CD14-positive monocyte (primary cell): ENCODE data around the gene SGK2. TPM values are rescaled to one million over a fixed set of nuclear protein-coding genes. Genes with fewer than 3 reads are reported as not detected.
A peak's percentile ranks its signal among the peaks of the same experiment; 100 is the strongest.

ENCODE experiments used
- DNase-seq, 3 donors: peaks; one replicate each; pipeline ENCODE4 v3.0.0-alpha.2; 2011 to 2022
- H2AFZ ChIP-seq: 2 replicates; pipeline ENCODE4 v1.6.0; 2012; ENCODE audit warnings: mild to moderate bottlenecking, low read depth, low read length, inconsistent platforms; ENCODE audit not compliant: insufficient read depth, poor library complexity, severe bottlenecking
- H3K27ac ChIP-seq, 2 donors: 1 replicate in 1 of 2; 2 replicates in 1 of 2; pipeline ENCODE4 v1.5.1; 2012 to 2013; ENCODE audit warnings: low read length in 2 of 2, control low read depth in 1 of 2, inconsistent platforms in 1 of 2, low read depth in 1 of 2, mild to moderate bottlenecking in 1 of 2
- H3K27me3 ChIP-seq, 2 donors: one replicate each; pipeline versions ENCODE4 v1.6.0 to v1.6.1; 2011 to 2013; ENCODE audit warnings: low read length in 2 of 2; ENCODE audit not compliant: control insufficient read depth in 2 of 2, insufficient read depth in 2 of 2
- H3K36me3 ChIP-seq, 2 donors: replicated peaks in 1 of 2; 1 replicate in 1 of 2; 2 replicates in 1 of 2; pipeline versions ENCODE4 v1.5.1 to v1.6.1; 2012 to 2013; ENCODE audit warnings: low read length in 2 of 2, control low read depth in 1 of 2, inconsistent platforms in 1 of 2, mild to moderate bottlenecking in 1 of 2; ENCODE audit not compliant: insufficient read depth in 2 of 2, control insufficient read depth in 1 of 2
- H3K4me1 ChIP-seq, 2 donors: 1 replicate in 1 of 2; 2 replicates in 1 of 2; pipeline versions ENCODE4 v1.5.1 to v1.6.1; 2012 to 2013; ENCODE audit warnings: low read length in 2 of 2, control low read depth in 1 of 2, inconsistent platforms in 1 of 2, mild to moderate bottlenecking in 1 of 2, moderate library complexity in 1 of 2; ENCODE audit not compliant: insufficient read depth in 2 of 2, control insufficient read depth in 1 of 2
- H3K4me2 ChIP-seq: replicated peaks from 2 replicates; pipeline ENCODE3; 2012; ENCODE audit warnings: low read length, moderate library complexity, mild to moderate bottlenecking; ENCODE audit not compliant: poor library complexity, severe bottlenecking; ENCODE audit errors: extremely low read depth
- H3K4me3 ChIP-seq, 3 experiments: fragments of 200-600 bp in 1 of 3; sonication (generic) in 1 of 3; replicated peaks in 1 of 3; 1 replicate in 2 of 3; 2 replicates in 1 of 3; pipeline ENCODE4 v1.5.1; 2011 to 2013; ENCODE audit warnings: low read length in 3 of 3, mild to moderate bottlenecking in 3 of 3, control low read depth in 2 of 3, low read depth in 2 of 3, inconsistent platforms in 1 of 3, moderate library complexity in 1 of 3
- H3K79me2 ChIP-seq: 2 replicates; pipeline ENCODE4 v1.6.0; 2012; ENCODE audit warnings: mild to moderate bottlenecking, control low read depth, inconsistent platforms, low read length, moderate library complexity; ENCODE audit not compliant: insufficient read depth
- H3K9ac ChIP-seq: 2 replicates; pipeline ENCODE4 v1.6.0; 2017; ENCODE audit warnings: low read length, mild to moderate bottlenecking; ENCODE audit not compliant: insufficient read depth, poor library complexity, severe bottlenecking
- H3K9me3 ChIP-seq, 2 donors: replicated peaks in 1 of 2; 1 replicate in 1 of 2; 2 replicates in 1 of 2; pipeline versions ENCODE4 v1.5.1 to v1.6.1; 2012 to 2013; ENCODE audit warnings: low read length in 2 of 2, control low read depth in 1 of 2; ENCODE audit not compliant: control insufficient read depth in 1 of 2, insufficient read depth in 1 of 2
- H4K20me1 ChIP-seq: 2 replicates; pipeline ENCODE4 v1.6.0; 2012; ENCODE audit warnings: mild to moderate bottlenecking, low read length, control low read depth, moderate library complexity; ENCODE audit not compliant: insufficient read depth
- H3K27ac Mint-ChIP-seq, 7 donors: one replicate each; pipeline ENCODE4 v1.8.0; 2020; ENCODE audit warnings: mild to moderate bottlenecking in 7 of 7, mixed read lengths in 7 of 7, moderate library complexity in 6 of 7, inconsistent platforms in 2 of 7
- H3K27me3 Mint-ChIP-seq, 3 donors: one replicate each; pipeline ENCODE4 v1.8.0; 2021 to 2022; ENCODE audit warnings: low read depth in 3 of 3, mild to moderate bottlenecking in 3 of 3, mixed read lengths in 3 of 3, moderate library complexity in 3 of 3, inconsistent platforms in 1 of 3
- H3K36me3 Mint-ChIP-seq, 2 donors: one replicate each; pipeline ENCODE4 v1.8.0; 2020; ENCODE audit warnings: mixed read lengths in 2 of 2, inconsistent platforms in 1 of 2, mild to moderate bottlenecking in 1 of 2
- H3K4me1 Mint-ChIP-seq: one replicate; pipeline ENCODE4 v1.8.0; 2020; ENCODE audit warnings: mild to moderate bottlenecking, mixed read lengths
- H3K4me3 Mint-ChIP-seq, 2 donors: one replicate each; pipeline ENCODE4 v1.8.0; 2020; ENCODE audit warnings: mild to moderate bottlenecking in 2 of 2, mixed read lengths in 2 of 2, moderate library complexity in 1 of 2
- H3K9me3 Mint-ChIP-seq, 7 donors: one replicate each; pipeline ENCODE4 v1.8.0; 2020 to 2022; ENCODE audit warnings: mixed read lengths in 7 of 7, mild to moderate bottlenecking in 6 of 7, moderate library complexity in 6 of 7, inconsistent platforms in 2 of 7
- CTCF ChIP-seq: fragments of 200-600 bp; IDR thresholded peaks from one replicate; pipeline ENCODE4 v1.8.0; 2022; ENCODE audit warnings: antibody characterized with exemption, mild to moderate bottlenecking
- WGBS: methylation state at CpG from one replicate; pipeline ENCODE4 v1.1.5; 2013; ENCODE audit warnings: missing lambda C conversion rate; ENCODE audit not compliant: insufficient coverage; 5-methylcytosine and 5-hydroxymethylcytosine counted together
- intact Hi-C, 2 donors: fragments of 100-400 bp; cut with micrococcal nuclease; formaldehyde crosslinking; loops; one replicate each; pipeline versions ENCODE4 v1.15.0 to v1.15.1; 2023
- polyA plus RNA-seq, 3 donors: library from polyadenylated mRNA; depleted of rRNA in 1 of 3; unstranded in 2 of 3; stranded (reverse) in 1 of 3; fragments of 300-500 nt in 2 of 3; fragments of >200 nt in 1 of 3; fragmentation: Illumina TruSeq in 2 of 3; gene quantifications; 1 replicate in 2 of 3; 2 replicates in 1 of 3; pipeline ENCODE4 v1.2.3, GENCODE V29; 2012 to 2021

The SGK2 gene
- polyA plus RNA-seq, 3 donors, result 0.17 TPM; not detected in 2

DNA sequence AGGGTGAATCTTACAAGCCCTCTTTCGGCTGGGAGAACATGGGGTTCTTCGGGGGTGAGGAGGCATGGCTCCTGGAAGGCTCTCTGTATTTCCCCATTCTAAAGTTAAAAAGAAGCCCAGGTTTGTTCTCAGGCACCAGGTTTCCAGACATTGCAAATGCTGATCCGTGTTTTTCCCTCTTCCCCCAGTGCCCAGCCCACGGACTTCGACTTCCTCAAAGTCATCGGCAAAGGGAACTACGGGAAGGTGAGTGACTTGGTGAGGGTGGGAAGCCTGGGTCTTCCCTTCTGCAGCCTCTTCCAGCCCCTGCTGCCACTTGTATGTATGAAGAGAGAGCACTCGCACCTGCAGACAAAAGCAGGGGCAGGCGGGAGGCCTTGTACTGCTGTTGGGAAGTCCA lies 8.7 kb downstream of the SGK2 start:
- no peaks in the 10 kb centered on the region for H3K4me1 ChIP-seq
- no peak overlapping the region for H2AFZ ChIP-seq
- peaks cover 6% of the 10 kb centered on the region for H3K4me1 Mint-ChIP-seq
- no peaks in the 10 kb centered on the region for H3K36me3 Mint-ChIP-seq
- H3K9me3 ChIP-seq, result no peaks in the 10 kb centered on the region
- H4K20me1 ChIP-seq, result no peaks in the 10 kb centered on the region
- H3K27me3 ChIP-seq, result no peaks in the 10 kb centered on the region
- intact Hi-C loops, result no loop called here
- no peaks in the 10 kb centered on the region for H3K9me3 Mint-ChIP-seq
- no peaks in the 10 kb centered on the region for H3K79me2 ChIP-seq
- H3K9ac ChIP-seq, result no peak overlapping the region
- no peak overlapping the region for H3K27ac ChIP-seq
- WGBS, result 100% methylated on average over 2 of the region's 9 CpGs
- no peak overlapping the region for H3K27ac Mint-ChIP-seq
- no peaks in the 10 kb centered on the region for H3K36me3 ChIP-seq
- peak in 1 of 3 donors; percentile 23 for DNase-seq
- no peak for TF ChIP-seq CTCF
- no peak overlapping the region for H3K4me3 Mint-ChIP-seq
- H3K4me2 ChIP-seq, result no peak overlapping the region
- H3K4me3 ChIP-seq, result no peak overlapping the region
- H3K27me3 Mint-ChIP-seq, result peaks cover 0 to 1% (median 1%) of the 10 kb centered on the region in 3 donors

- 95% methylated on average over 4 of the region's 4 CpGs for WGBS
- Histone ChIP-seq H3K4me3 (no peak overlapping the region), H3K4me1 (no peaks in the 10 kb centered on the region), H3K36me3 (no peaks in the 10 kb centered on the region), H3K27ac (no peak overlapping the region), H4K20me1 (no peaks in the 10 kb centered on the region), H3K27me3 (no peaks in the 10 kb centered on the region), H3K9me3 (no peaks in the 10 kb centered on the region), H3K9ac (no peak overlapping the region), H2AFZ (no peak overlapping the region), H3K4me2 (no peak overlapping the region), H3K79me2 (no peaks in the 10 kb centered on the region)
- Mint-ChIP-seq H3K27ac (no peak overlapping the region), H3K27me3 (peaks cover 0 to 1% (median 1%) of the 10 kb centered on the region in 3 donors), H3K9me3 (no peaks in the 10 kb centered on the region), H3K4me1 (peaks cover 6% of the 10 kb centered on the region), H3K36me3 (no peaks in the 10 kb centered on the region), H3K4me3 (no peak overlapping the region)
- TF ChIP-seq CTCF, result no peak
- DNase-seq, result no peak
- intact Hi-C loops, result no loop called here
These were observed 9.9 kb downstream of the SGK2 start for GRCh38 chr20:43568706-43569105.
